Measurements from ENCODE around the gene ZDHHC14.
A peak's percentile ranks its signal among the peaks of the same experiment; 100 is the strongest.

Gene ZDHHC14

DNA sequence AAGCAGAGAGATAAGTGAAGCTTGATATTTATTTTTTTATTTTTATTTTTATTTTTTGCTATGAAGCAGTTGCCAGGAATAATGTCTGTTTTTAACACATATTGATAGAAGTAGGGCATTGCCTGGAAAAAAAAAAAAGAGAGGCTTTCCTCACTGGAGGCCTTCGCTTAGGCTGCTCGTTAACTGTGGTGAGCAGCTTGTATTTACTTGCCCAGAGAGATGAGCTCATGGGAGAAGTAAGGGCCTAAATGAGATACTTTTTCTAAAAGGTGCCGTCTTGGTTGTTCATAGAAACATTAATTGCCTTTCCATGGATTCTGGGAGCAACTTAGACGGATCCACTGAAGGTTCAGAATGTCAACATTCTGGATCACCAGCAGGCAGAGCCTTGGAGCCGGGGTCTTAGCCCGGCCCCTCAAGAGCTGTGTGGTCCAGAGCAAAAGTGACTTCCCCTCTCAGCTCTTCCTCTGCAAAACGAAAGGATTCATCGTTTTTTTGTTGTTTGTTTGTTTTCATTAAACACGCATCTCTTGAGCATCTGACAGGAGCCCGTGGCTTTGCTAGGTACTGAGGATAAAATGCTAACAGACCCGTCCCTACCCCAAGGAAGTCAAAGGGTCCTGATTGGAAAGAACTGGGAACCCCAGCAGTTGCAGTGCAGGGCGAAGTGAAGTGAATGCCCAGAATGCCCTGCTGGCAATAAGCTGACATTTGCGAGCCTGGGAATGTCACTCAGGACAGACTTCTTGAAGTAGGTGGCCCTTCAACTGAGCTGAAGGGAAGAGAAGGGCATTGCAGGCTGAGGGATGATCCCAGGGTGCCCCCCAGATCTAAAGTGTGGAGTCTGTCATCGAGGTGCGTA, 138.5 kb downstream of the ZDHHC14 start:
- DNase-seq, result no peak

- no peak for DNase-seq
These were observed 139.1 kb downstream of the ZDHHC14 start for GRCh38 chr6:157520117-157520406.

GRCh38 chr6:157520596-157521361, 139.8 kb downstream of the ZDHHC14 start:
- no peak for DNase-seq

DNA sequence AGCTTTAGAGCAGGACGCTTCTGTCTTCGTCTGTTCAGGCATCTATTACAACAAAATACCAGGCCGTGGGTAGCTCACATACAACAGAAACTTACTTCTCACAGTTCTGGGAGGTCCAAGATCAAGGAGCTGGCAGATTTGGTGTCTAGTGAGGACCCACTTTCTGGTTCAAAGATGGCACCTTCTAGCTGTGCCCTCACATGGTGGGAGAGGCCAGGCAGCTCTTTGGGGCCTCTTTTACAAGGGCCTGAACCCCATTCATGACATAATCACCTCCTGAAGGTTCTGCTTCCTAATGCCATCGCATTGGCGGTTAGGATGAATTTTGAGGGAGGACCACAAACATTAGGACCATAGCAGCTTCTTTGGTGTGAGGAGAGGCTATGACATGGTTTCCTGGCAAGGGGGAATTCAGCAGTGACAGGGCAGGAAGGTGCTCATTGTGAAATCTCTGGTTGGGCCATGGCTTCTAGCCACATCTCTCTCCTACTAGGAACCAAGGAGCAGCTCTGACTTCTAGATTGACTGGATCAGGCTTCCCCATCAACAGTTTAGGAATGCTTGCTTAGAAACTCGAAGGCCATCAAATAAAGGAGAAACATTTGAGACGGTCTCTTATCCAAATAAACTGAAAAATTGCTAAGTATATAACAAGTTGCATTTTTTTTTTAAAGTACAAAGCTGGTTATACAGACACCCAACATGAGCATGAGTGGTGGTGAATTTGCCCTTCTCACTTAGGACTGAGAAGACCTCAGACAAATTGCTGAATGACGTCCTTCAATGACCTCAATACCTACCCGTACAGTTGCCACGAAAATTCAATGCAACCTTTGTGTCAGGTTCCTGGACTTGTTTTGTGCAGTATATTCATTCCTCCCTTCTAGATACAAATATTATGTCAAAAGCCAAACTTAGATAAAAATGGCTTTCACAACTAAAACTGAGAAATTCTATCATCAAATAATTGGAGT, 140.7 kb downstream of the ZDHHC14 start:
- peak in 1 of 5 donors; percentile 44 for DNase-seq

DNA sequence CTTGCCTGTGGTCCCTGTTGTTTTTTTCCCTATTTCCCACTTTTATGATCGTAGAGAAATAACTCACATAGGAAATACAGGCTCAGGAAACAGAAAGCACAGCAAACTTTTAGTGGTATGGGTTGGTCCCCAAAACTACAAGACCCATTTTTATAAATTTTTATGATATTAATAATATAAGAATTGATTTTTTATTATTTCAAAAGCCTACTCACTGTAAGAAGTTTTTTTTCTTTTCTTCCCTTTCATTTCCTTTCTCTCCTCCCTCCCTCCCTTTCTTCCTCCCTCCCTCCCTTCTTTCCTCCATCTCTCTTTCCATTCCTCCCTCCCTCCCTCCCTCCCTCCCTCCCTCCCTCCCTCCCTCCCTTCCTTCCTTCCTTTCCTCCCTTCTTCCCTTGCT, 141.5 kb downstream of the ZDHHC14 start:
- no peak for DNase-seq

GRCh38 chr6:157524735-157525134, 143.7 kb downstream of the ZDHHC14 start:
- no peak for DNase-seq

- no peak for DNase-seq
These were observed 144.4 kb downstream of the ZDHHC14 start for GRCh38 chr6:157525292-157525889.

GRCh38 chr6:157525918-157526425, 145.0 kb downstream of the ZDHHC14 start:
- DNase-seq, result no peak

- DNase-seq, result peak in 1 of 5 donors; percentile 93
These were observed 146.5 kb downstream of the ZDHHC14 start for GRCh38 chr6:157527471-157527907.

DNA sequence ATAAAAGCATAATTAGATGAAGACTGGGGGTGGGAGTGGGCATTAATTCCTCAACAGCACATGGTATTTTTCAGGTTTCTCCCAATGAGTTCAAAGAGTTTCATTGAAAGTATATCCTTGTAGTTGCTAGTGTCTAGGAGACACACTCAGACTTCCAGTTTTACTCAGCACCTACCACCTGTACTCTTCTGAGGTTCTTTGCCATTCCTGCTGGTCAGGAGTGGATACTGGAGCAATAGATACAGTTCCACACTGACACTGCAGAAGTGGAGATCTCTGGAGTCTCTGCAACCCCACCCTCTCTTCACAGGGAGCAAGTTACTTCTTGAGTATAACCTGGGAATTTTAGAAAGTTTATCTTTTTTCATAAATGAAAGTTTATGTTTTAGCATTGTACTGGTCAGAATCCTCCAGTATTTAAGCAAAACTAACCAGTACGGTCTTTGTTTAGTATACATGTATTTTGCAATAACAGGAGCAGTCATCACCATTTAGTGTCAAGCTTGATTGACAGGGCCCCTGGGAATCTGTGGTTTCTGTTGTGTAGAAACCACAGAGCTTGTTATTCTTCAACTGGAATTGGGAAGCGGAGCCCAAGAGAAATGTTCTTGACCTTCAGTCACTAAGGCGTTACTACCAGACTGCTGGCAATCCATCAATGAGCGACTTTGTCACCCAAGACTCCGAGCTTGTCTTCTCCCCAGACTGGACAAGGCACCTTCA, 148.1 kb downstream of the ZDHHC14 start:
- no peak for DNase-seq

DNA sequence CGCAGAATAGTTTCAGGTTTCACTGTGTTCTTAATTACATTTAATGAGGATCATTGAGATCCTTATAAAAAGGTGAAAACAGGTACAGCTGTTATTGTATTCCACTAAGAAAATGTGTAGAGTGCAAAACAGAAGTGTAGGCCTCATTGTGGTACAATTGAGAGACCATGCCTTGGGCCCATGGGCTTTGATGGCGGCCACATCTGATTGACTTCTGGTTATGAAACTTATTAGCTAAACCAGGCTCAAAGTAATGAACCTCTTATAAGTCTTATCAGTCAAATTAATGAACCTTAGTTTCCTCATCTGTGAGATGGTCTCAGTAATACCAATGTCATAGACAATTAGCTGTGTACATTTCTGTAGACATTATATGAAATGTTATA, 148.7 kb downstream of the ZDHHC14 start:
- no peak for DNase-seq

DNA sequence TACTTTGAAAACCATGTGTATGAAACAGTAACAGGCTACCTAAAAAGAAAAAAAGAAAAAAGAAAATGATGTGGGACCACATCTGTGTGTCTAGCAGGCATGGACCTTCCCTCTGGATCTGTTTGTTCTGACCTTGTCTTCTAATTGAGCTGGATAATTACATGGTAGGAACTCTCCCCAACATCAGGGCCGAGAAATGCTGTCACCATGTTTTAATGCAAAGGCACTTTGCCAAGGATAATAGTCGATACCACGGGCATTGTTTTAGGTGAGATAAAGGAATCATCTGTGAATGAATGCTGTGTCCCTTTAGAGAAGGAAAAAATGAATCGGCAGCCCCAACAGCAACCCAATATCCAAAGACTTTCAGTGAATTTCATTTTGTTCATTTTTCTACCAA, 149.1 kb downstream of the ZDHHC14 start:
- DNase-seq, result no peak

GRCh38 chr6:157530724-157531168, 149.8 kb downstream of the ZDHHC14 start:
- DNase-seq, result no peak

GRCh38 chr6:157531169-157531985, 150.4 kb downstream of the ZDHHC14 start:
- DNase-seq, result no peak

GRCh38 chr6:157531986-157532365, 151.0 kb downstream of the ZDHHC14 start:
- no peak for DNase-seq

DNA sequence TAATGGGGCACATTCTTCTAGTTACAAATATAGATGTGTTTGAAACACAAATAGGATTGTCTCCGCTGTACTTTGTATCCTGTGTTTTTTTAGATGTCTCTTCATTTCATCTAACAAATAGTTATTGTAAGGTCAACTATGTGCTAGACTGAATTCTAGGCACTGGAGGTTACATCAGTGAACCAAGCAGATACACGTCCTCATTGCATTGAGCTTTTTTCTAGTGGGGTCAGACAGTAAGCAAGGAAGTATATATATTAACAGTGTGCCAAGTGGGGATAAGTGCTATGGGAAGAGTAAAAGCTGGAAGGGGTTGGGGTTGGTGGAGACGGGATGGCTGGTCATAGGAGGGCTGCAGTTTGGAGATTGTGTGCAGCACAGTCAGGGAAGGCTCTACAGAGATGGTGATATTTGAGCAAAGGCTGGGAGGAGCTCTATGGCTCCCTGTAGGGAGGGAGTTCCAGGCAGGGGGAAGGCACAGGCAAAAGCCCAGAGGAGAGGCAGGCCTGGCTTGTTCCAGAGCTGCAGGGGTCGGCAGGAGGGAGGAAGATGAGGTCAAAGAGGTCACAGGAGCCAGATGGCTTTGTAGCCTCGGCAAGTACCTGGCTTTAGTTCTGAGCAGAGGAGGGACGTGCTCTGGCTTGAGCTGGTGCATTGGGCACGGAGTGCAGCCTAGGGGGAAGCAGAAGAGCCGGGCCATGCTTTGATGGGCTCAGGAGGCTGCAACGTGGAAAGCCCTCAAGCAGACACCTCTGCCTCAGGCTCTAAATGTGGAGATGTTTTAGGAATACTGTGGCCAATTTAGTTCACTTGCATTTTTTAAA, 152.3 kb downstream of the ZDHHC14 start:
- DNase-seq, result no peak

- no peak for DNase-seq
These were observed 153.3 kb downstream of the ZDHHC14 start for GRCh38 chr6:157534134-157534871.

GRCh38 chr6:157534977-157535339, 154.0 kb downstream of the ZDHHC14 start:
- no peak for DNase-seq
